Omental fat pad (tissue), 4 donors: Measurements from ENCODE around the gene PSME4. TPM values are rescaled to one million over a fixed set of nuclear protein-coding genes. Genes with fewer than 3 reads are reported as not detected.

Source experiments
- ATAC-seq: fragments of 150-250 bp; one replicate; pipeline ENCODE4 v1.9.1; 2016; ENCODE audit warnings: mild to moderate bottlenecking, moderate library complexity; ENCODE audit not compliant: low FRiP score
- DNase-seq: peaks from one replicate; pipeline ENCODE4 v3.0.0-alpha.2; 2019; ENCODE audit warnings: low spot score
- CTCF ChIP-seq, 3 donors: fragments of 450-650 bp; IDR thresholded peaks; one replicate each; pipeline ENCODE4 v1.5.1; 2016 to 2017; ENCODE audit warnings: antibody characterized with exemption in 3 of 3, mild to moderate bottlenecking in 3 of 3, moderate library complexity in 2 of 3
- total RNA-seq, 4 donors: library from RNA; depleted of rRNA; stranded (reverse); fragments of >200 nt; gene quantifications; one replicate each; pipeline ENCODE4 v1.1.0, GENCODE V29; 2016

The PSME4 gene
- total RNA-seq, 4 donors from 2014 or later: 35.8 to 97.9 (median 45.5) TPM

- ATAC-seq: no peak
- DNase-seq: no peak
- TF ChIP-seq CTCF (IDR thresholded peaks at IDR 0.05): no peak
Measured at GRCh38 chr2:53987336-53987921, 16.6 kb upstream of the PSME4 start.

- DNase-seq (no peak), ATAC-seq (no peak)
- TF ChIP-seq CTCF (IDR thresholded peaks at IDR 0.05): no peak
Measured at GRCh38 chr2:53985646-53986045, 14.9 kb upstream of the PSME4 start.

- no peak for TF ChIP-seq CTCF (IDR thresholded peaks at IDR 0.05)
- ATAC-seq: peak; percentile 43
- no peak for DNase-seq
Measured at GRCh38 chr2:53969968-53970723, 647 bp downstream of the PSME4 start.

GRCh38 chr2:53969285-53969967, 1.4 kb downstream of the PSME4 start:
- ATAC-seq (peak; percentile 53), DNase-seq (no peak)
- no peak for TF ChIP-seq CTCF (IDR thresholded peaks at IDR 0.05)

- no peak for DNase-seq
- no peak for ATAC-seq
Measured at GRCh38 chr2:53964987-53965687, 5.7 kb downstream of the PSME4 start.

More at GRCh38 chr2:53964987-53965687, 5.7 kb downstream of the PSME4 start:
- no peak for TF ChIP-seq CTCF (IDR thresholded peaks at IDR 0.05)
